GM19035 (cell line): ENCODE data around the gene SMYD3.

Experiments
- ATAC-seq: cut with Tn5 transposase; IDR thresholded peaks from one replicate; pipeline ENCODE4 v1.9.1; 2021; ENCODE audit not compliant: unreplicated experiment

SMYD3 gene

DNA sequence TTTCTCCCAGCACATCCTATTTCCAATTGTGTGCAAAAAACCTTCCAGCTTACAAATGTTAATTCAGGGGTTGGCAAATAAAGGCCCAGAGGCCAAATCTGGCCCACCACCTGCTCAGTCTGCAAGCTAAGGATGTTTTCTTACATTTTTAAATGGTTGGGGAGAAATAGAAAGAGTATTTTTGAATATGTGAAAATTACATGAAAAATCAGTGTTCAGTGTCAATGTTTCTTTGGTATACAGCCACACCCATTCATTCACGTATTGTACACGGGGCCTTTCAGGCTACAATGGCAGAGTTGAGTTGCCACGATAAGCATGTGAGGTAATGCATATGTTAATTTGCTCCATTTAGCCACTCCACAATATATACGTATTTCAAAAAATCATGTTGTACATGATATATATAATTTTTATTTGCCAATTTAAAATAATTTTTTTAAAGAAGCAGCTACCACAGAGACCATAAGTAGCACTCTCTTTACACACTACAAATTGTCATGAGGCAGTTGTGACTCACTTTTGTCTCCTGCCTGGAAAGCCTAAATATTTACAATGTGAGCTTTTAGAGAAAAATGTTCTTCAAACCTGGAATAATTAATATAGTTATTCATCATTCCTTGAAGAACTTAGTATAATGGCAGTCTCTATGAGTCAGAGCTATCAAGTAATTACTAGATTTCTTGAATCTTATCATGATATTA lies 189.6 kb downstream of the SMYD3 start:
- ATAC-seq: no peak

DNA sequence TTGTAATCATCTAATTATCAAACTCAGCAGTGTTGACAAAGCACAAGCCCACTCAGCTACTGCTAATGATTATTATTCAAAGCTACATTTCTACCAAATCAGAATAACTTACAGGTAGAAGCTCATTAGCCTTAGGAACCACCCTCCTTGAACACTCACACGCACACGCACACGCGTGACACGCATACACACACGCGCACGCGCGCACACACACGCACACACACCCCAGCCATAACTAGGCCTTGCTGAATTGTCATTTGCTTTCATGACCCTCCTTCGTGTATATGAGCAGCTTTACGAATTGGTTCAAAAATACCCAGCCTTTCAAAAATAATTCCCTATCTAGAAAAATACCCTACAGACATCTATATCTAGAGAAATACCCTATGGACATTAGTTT lies 195.6 kb downstream of the SMYD3 start:
- ATAC-seq: no peak

DNA sequence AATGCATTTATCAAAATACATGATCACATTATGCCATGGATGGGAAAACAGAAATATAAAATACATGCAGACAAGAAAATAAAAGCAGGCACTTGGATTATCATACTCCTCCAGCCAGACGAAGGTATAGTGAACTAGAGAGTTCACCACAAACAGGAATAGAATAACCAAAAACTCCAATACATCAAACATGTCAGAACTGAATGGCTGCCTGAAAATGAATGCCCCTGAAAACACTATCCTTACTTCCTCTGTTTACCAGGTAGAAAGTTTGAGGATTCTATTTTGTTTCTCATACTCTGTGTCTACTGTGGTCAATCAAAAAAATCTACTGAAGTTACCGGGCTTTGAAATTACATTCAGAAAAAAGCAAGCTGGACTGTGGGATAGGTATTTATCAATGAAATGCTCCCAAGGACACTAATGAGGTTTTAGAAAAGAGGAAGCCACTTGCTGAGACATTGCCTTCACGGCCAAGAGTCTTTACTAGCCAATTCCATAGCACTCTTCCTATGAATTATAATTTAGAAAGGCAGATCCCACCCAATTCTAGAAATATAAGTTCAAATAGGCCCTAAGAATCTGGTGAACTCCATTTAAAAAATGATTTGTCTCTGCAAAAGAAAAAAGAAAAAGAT lies 197.7 kb downstream of the SMYD3 start:
- no peak for ATAC-seq

DNA sequence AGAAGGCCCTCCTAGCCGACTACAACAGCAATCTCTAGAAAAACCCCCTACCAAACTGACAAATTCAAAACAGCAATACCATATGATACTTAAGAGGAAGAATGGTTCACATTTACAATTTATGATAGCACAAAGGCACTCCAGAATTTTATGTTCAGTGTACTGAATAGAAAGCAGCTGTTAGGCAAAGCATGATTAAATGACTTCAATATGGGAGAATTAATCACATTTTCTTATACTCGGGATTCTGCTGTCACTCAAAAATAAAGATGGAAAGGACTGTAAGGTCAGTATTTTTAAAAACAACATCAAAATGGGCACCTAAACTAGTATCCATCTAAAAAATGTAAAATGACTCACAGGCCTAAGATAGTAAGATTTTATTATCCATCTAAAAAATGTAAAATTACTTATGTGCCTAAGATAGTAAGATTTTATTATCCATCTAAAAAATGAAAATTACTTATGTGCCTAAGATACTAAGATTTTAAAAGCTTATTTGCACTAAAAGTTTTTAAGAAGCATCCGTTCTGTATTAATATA lies 198.5 kb downstream of the SMYD3 start:
- ATAC-seq: no peak

DNA sequence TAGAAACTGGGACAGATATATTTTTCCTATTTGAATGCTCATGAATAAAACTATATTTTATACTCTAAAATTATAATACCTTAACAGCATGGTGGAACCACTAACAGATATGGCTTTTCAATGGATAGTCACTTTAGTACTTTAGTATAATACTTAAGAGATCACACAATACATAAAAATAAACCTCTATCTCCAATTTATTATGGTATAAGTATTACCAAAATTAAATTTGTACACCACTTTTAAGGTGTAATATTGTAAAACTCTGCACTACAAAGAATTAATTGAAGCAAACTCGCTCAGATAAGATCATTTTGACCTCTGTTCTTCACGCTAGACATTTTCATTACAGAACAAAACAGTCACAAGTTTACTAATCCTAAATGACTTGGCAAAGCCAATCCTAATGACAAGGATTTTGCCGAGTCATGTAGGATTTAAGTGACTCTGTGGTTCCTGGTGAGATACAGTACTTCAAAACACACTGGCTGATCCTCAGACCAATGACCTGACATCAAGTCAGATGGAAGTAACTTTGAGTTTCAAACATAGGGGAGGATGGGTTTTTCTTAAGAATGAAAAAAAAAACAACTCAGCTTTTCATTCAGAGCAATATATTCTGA lies 200.6 kb downstream of the SMYD3 start:
- no peak for ATAC-seq

DNA sequence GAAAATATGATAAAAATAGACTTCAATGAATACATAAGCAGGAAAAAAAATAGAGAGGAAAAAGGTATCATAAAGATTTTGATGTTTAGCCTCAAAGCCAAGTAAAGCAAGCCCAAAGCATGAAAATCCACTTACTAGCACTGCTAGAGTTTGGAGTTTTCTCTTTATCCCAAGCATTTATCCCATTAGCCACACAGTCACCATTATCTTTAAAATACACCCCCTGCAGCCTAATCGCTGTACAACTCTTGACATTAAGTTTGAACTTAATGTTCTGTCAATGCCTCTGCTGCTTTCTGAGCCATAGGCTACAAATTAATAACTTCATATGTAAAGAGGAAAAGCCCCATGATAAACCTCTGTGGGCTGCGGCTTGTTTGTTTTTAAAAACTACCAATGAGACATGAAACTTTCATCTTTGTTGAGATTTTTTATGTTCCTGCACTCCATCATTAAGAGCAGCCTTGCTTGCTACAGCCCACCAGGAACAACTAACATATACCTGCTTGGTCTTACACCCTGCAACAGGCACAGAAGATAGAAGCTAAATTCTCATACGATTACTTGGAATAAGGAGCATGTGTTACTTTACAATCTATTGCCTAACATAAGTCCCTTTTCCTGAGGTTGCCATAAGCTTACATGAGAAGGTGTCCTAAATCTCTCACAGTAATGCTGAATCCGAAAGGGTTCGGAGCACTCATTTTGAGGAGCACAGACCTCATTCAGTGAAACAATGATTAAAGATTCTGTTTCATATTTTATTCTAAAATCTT lies 202.4 kb downstream of the SMYD3 start:
- no peak for ATAC-seq

DNA sequence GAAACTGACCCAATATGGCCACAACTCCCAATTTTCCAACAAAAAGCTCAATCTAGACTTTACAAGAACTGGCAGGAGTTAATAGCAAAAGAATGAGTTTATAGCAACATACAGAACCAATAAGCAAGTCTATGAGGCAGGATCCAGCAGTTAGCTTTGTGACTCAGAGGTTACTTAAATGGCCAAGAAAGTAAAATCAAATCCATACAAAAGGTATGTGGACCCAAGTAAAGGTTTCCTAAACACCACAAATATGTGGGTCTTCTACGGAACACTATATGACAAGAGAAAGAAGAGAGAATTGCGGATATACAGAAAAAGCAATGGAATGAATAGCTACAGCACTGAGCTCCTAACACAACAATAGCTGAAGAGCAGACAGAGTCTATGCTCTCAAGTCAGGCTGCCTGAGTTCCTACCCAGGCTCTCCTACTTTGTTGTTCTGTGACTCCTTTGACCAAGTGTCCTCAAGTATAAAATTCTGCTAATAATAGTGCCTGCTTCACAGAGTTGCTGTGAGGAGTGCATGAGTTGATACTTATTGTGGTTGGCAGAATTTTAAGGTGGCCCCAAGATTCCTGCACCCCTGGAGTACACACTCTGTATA lies 204.3 kb downstream of the SMYD3 start:
- ATAC-seq: no peak

DNA sequence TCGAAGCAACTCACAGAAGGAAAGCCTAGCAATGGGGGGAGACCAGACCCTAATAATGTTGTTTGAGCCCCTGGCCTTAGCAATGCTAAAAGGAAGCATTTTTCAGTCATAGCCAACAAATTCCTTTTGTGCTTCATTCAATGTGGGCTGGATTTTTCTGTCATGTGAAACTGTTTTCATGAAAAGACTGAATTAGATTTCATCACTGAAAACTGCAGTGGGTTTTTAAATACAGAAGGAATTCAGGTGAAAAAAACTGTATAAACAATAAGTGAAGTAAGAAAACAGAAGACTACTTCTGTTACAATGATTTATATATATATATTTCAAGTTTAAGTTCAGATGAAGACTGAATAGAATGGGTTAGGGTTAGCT lies 204.8 kb downstream of the SMYD3 start:
- no peak for ATAC-seq

DNA sequence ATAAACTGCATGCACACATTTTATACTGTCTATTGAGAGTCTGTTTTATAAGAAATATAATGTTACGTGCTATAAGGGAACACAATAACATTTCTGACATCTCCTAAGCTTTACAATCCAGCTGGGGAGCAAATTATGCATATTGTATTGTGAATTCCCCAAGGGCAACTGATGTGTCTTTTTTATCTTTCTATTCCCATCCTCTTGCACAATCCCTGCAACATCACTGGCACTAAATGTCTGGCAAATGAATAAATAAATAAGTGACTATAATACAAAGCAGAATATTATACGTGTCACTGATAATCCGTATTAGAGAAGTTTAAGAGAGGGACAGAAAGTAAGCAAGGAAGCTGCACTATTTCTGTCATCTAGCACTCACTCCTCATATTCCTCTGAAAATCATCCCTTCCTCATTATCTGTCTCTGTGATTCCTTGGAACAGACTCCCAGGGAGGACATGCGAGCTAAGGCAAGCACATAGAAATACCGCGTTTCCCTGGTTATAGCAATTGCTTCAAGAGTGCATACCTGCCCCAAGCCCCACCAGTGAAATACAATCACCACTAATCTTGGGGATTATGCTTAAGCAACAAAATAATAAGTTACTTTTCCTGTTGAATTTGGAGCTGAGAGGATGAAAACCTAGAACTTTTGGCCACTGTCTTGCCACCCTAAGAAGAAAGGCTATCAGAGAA lies 205.4 kb downstream of the SMYD3 start:
- no peak for ATAC-seq

DNA sequence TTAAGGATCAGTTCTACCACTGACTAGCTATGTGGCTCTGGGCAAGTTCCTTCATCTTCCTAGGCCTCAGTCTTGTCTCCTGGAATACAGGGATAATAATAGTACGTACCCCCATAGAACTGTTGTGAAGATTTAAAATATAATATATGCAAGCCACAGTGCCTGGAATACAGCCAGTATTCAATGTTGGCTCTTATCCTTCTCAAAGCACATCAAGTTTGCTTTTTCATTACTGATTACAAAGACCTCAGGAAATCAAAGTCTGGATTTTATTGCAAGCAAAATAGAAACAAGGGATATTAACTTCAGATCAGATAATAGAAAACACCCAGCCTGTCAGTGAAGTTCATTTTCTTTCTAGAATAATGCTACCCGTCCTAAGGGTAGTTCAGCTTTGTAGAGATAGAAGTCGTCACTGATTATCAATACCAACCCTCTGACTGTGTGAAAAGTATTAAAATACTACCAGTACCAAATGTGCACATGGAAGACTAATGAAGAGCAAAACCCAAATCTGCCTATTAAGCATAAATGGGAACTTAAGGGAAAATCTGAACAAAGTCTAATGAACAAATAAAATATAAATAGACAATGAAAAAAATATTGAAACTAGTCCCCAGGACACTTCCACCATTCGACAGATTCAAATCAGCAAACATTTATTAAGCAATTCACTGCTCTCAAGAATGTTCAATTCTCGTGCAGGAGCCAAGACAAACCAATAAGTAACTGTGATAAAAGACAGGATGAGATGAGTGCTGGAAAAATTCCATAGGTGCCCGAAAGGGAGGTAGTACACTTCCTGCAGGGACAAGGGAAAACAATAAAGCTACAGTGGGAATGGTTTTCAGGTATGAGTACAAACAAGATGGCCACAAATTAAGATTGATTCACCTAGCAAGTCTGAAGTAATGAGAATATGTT lies 206.2 kb downstream of the SMYD3 start:
- ATAC-seq: no peak

DNA sequence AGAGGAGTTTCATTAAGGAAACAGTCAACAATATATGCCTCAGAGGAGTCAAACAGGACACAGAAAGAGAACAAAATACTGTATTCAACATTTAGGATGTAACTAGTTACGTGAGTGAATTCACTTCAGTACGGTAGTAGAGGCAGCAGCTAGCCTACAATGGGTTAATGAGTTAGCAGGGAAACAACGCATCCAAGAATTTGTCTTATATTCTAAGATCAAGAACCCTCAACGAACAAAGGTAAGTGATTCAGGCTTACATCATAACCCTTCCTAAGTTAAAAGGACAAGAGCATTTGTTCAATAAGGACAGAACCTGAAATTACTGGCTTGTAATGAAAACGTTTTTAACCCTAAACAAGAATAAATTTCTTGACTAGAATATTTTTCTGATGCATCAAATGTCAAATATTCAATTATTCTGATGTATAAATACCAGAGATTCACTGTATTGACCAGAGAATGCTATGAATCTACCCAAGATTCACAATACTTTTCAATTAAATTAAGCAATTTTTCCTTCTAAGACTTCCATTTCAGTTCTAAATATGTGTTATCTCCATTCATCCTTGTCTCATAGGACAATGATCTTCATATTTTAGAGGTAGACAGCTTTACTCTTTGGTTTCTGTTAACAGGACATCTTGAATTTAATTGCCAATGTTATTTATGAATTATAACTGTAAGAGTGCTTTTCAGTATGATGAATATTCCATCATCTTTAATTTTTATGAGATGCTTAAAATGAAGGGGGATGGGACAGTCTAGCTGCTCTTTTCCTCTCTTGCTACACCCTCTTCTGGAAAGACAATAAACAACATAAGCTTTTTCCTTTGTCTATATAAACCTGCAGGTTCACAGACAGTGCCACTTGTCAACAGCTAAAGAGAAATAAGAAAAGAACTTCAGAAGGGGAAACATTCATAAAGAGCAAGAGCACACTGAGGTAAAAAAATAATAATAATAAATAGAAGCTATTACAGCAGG lies 209.5 kb downstream of the SMYD3 start:
- ATAC-seq: no peak

DNA sequence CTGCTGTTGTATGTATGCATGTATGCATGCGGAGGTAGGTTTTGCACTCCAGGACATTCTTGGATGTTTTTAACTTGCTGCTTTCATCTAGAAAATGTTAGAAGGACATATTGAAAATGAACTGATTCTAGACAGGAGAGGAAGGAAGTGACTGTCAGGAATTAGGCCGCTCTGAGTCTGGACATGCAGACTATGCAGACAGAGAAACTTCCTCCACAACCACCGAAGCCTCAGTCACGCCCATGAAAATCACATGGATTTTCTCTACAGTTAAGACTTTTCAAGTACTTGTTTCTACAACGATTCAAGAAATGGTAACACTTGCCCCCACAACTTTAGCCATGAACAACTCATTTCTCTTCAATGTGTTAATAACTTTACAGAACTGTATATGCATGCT lies 211.1 kb downstream of the SMYD3 start:
- ATAC-seq: no peak

DNA sequence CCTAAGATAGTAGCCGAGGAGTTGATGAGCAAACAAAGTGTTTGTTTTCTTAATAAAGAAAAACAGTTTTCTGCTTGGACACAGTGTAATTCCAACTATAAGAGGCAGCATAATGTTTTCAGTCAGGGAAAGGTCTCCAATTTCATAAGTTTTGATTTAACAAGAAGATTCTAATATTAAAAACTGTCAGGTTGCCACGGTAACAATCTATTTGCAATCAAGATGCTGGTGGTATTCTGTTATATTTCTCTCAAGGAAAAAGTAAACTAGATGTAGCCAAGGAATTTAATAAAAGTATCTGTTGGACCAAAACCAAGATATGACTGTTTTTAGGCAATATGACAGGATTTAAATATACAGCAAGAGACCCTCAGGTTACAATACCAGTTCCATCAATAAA lies 211.7 kb downstream of the SMYD3 start:
- ATAC-seq: no peak

DNA sequence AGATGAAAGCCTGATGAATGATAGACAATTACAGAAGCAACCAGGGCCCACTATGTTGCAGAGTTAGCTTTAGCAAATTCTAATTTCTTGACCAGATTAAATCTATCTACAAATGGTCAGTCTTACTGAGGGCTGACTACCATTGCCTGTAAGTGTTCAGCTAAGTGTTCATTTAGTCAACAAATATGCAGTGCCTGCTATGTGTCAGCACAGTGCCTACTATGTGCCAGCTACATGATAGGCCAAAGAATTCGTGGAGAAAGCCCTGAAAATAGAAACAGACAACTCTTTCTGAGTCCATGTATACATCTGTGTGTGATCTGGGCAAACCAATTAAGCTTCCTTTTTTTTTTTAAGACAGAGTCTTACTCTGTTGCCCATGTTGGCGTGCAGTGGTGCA lies 212.8 kb downstream of the SMYD3 start:
- no peak for ATAC-seq

DNA sequence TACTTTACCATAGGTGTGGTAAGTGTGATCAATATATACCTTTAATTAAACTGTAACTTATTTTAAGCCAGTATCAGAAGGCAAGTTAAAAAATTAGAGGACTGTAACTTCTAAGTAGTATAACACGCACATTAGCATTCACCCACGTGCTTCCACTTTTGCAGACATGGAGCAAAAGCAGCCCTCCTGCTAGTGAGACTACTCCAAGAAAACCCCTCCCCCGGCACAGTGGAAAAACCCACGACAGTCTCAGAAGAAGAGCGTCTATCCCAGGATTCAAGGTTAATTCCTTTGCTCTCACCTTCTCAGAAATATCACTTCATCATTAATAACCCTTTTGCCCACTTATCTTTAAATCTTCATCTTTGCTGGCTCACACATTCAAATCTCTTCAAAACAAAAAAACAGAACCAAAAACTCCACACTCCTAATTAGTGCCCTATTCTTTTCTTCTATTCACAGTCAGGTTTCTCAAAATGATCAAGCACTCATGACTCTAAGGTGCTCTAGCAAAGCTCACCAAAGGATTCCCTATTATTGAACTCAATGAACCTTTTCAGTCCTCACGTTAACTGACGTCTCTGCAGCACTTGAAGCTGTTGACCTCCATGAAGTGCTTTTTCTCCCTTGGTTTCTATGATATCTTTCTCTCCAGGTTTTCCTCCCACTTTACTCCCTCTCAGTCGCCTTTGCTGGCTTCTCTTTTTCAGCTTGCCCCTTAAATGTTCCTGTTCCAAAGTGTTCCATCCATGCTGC lies 213.5 kb downstream of the SMYD3 start:
- no peak for ATAC-seq

DNA sequence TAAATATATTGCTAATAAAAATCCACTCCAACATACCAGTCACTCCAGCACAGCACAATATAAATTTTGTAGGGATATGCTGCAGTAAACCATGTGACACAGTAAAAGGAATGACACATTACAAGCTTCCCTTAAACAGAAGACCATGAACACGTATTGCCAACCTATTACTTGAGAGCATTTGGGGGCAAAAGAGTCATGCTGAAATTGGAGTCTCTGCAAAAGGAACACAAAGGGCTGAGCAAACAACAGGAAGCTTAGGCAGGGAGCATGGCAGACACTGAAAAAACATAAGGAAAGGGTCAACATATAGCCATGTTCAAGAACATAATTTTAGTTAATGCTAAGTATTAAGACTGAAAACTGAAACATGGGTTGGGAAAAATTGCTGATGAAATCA lies 214.5 kb downstream of the SMYD3 start:
- ATAC-seq: no peak

DNA sequence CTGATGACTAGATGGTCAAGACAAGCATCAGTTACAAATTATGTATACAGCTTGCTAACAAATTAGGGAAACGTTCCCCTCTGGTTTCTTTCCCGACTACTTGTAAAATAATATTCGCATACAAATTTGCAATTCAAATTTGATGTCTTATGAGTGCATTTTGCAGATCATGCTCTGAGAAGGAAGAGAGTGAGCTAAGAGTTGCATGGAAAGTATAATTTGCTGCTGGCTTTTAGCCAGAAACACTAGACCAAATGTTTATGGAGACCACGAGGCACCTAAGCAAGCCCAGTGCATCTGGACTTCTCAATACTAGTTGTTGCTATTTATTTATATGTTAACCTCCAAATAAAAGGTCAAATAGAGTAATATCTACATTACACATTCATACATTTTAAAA lies 216.0 kb downstream of the SMYD3 start:
- ATAC-seq: no peak
